ENCODE results near the gene TRAT1.

DNA sequence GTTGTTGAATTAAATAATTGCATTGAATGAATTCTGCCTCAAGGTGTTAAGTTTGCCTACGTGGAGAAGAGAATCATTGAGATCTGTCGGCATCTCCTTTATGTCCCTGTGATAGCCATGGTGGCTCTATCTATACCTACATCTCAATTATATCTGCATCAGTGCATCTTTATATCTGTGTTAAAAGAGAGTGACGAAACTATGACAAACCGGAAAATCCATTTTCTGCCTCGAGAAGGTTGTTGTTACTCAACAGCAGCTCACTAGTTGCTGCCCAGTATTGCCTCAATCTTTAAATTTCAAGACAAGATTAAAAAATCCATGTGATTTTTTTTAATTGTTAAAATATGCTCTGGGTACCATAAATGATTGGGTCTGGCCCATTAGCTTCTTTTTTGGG lies 72.4 kb downstream of the TRAT1 start:
- TF ChIP-seq, protein P1, sequence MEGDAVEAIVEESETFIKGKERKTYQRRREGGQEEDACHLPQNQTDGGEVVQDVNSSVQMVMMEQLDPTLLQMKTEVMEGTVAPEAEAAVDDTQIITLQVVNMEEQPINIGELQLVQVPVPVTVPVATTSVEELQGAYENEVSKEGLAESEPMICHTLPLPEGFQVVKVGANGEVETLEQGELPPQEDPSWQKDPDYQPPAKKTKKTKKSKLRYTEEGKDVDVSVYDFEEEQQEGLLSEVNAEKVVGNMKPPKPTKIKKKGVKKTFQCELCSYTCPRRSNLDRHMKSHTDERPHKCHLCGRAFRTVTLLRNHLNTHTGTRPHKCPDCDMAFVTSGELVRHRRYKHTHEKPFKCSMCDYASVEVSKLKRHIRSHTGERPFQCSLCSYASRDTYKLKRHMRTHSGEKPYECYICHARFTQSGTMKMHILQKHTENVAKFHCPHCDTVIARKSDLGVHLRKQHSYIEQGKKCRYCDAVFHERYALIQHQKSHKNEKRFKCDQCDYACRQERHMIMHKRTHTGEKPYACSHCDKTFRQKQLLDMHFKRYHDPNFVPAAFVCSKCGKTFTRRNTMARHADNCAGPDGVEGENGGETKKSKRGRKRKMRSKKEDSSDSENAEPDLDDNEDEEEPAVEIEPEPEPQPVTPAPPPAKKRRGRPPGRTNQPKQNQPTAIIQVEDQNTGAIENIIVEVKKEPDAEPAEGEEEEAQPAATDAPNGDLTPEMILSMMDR (conservative IDR thresholded peaks at IDR 0.05) = no peak
- no peak for TF ChIP-seq ZFX (IDR thresholded peaks at IDR 0.05)

Data from C4-2B (cell line).